Hematopoietic multipotent progenitor cell (in vitro differentiated cells): ENCODE measurements around the gene ARHGEF37. TPM values are rescaled to one million over a fixed set of nuclear protein-coding genes. Genes with fewer than 3 reads are reported as not detected.

Source experiments
- DNase-seq, 3 donors: peaks; one replicate each; pipeline ENCODE4 v3.0.0-alpha.2; 2011 to 2015; ENCODE audit warnings: low read depth in 2 of 3, low spot score in 2 of 3
- total RNA-seq: library from RNA; depleted of rRNA; stranded (reverse); fragments of >200 nt; gene quantifications from one replicate; pipeline ENCODE4 v1.2.3, GENCODE V29; 2012

The ARHGEF37 gene
- total RNA-seq, 1 donor, result 0.27 TPM

- DNase-seq, result no peak
Observed at GRCh38 chr5:149622466-149622865, 41.2 kb downstream of the ARHGEF37 start.

- DNase-seq, result no peak
Observed at GRCh38 chr5:149623473-149623872, 42.2 kb downstream of the ARHGEF37 start.

- no peak for DNase-seq
Observed at GRCh38 chr5:149627070-149627469, 45.8 kb downstream of the ARHGEF37 start.

GRCh38 chr5:149628221-149628620 is 46.9 kb downstream of the ARHGEF37 start:
- DNase-seq, result no peak

GRCh38 chr5:149628846-149629388 is 47.6 kb downstream of the ARHGEF37 start:
- no peak for DNase-seq

- no peak for DNase-seq
Observed at GRCh38 chr5:149629421-149629820, 48.1 kb downstream of the ARHGEF37 start.

GRCh38 chr5:149630337-149630736 is 49.0 kb downstream of the ARHGEF37 start:
- DNase-seq, result no peak

- DNase-seq, result no peak
Observed at GRCh38 chr5:149631506-149631905, 50.2 kb downstream of the ARHGEF37 start.

- DNase-seq, result peak in 1 of 3 donors; percentile 35
Observed at GRCh38 chr5:149632311-149633251, 51.3 kb downstream of the ARHGEF37 start.

- DNase-seq, result no peak
Observed at GRCh38 chr5:149633476-149634350, 52.4 kb downstream of the ARHGEF37 start.

GRCh38 chr5:149635394-149635793 is 54.1 kb downstream of the ARHGEF37 start:
- no peak for DNase-seq

- no peak for DNase-seq
Observed at GRCh38 chr5:149636191-149636860, 55.0 kb downstream of the ARHGEF37 start.

GRCh38 chr5:149636861-149637246 is 55.6 kb downstream of the ARHGEF37 start:
- peak; percentile 37 to 70 (median 50) for DNase-seq

- DNase-seq, result no peak
Observed at GRCh38 chr5:149638136-149638535, 56.8 kb downstream of the ARHGEF37 start.

GRCh38 chr5:149638546-149639241 is 57.4 kb downstream of the ARHGEF37 start:
- no peak for DNase-seq

- DNase-seq, result no peak
Observed at GRCh38 chr5:149639737-149640136, 58.4 kb downstream of the ARHGEF37 start.

GRCh38 chr5:149640350-149640999 is 59.2 kb downstream of the ARHGEF37 start:
- DNase-seq, result no peak

- no peak for DNase-seq
Observed at GRCh38 chr5:149641000-149641576, 59.8 kb downstream of the ARHGEF37 start.

GRCh38 chr5:149641600-149641999 is 60.3 kb downstream of the ARHGEF37 start:
- no peak for DNase-seq
